Loucy (cell line): ENCODE data around the gene TLR9.

ENCODE experiments used
- H2AFZ ChIP-seq: fragments of 200-600 bp; sonication (generic); 2 replicates; pipeline ENCODE4 v1.6.0; 2016; ENCODE audit warnings: antibody characterized with exemption, mild to moderate bottlenecking, low read length, moderate library complexity
- H3F3A ChIP-seq: fragments of 200-600 bp; 2 replicates; pipeline ENCODE4 v1.6.0; 2016; ENCODE audit warnings: antibody characterized with exemption, low read depth, mild to moderate bottlenecking
- H3K27me3 ChIP-seq: fragments of 200-600 bp; sonication (generic); 2 replicates; pipeline ENCODE4 v1.6.1; 2014; ENCODE audit warnings: low read length, mild to moderate bottlenecking; ENCODE audit not compliant: insufficient read depth, poor library complexity, severe bottlenecking
- H3K36me3 ChIP-seq: fragments of 200-600 bp; sonication (generic); 2 replicates; pipeline ENCODE4 v1.6.1; 2016; ENCODE audit warnings: low read length; ENCODE audit not compliant: insufficient read depth
- H3K4me1 ChIP-seq: fragments of 200-600 bp; sonication (generic); 2 replicates; pipeline ENCODE4 v1.5.1; 2014; ENCODE audit warnings: low read length, mild to moderate bottlenecking; ENCODE audit not compliant: insufficient read depth, poor library complexity, severe bottlenecking
- H3K4me2 ChIP-seq: fragments of 200-600 bp; sonication (generic); 2 replicates; pipeline ENCODE4 v1.6.0; 2014; ENCODE audit warnings: antibody characterized with exemption, low read length, low read depth, mild to moderate bottlenecking; ENCODE audit not compliant: poor library complexity, severe bottlenecking
- H3K4me3 ChIP-seq: fragments of 200-600 bp; sonication (generic); 2 replicates; pipeline ENCODE4 v1.5.1; 2014; ENCODE audit warnings: low read length, mild to moderate bottlenecking, mixed read lengths; ENCODE audit not compliant: poor library complexity, severe bottlenecking
- H3K79me2 ChIP-seq: fragments of 200-600 bp; sonication (generic); 2 replicates; pipeline ENCODE4 v1.6.1; 2014; ENCODE audit warnings: low read length; ENCODE audit not compliant: insufficient read depth
- H3K9ac ChIP-seq: fragments of 200-600 bp; sonication (generic); 2 replicates; pipeline ENCODE4 v1.6.0; 2014; ENCODE audit warnings: mild to moderate bottlenecking, low read depth, low read length, moderate library complexity; ENCODE audit not compliant: poor library complexity, severe bottlenecking
- H3K9me2 ChIP-seq: fragments of 200-600 bp; sonication (generic); replicated peaks from 2 replicates; pipeline ENCODE4 v1.6.1; 2016; ENCODE audit warnings: low read depth, low read length, mixed read lengths
- H3K9me3 ChIP-seq: fragments of 200-600 bp; sonication (generic); 2 replicates; pipeline ENCODE4 v1.6.1; 2014; ENCODE audit warnings: mild to moderate bottlenecking, antibody characterized with exemption, low read length, low read depth; ENCODE audit not compliant: insufficient read depth
- H4K20me1 ChIP-seq: fragments of 200-600 bp; sonication (generic); 2 replicates; pipeline ENCODE4 v1.6.0; 2014; ENCODE audit warnings: antibody characterized with exemption, low read length, mild to moderate bottlenecking; ENCODE audit not compliant: insufficient read depth, poor library complexity, severe bottlenecking
- EZH2phosphoT487 ChIP-seq: fragments of 200-600 bp; IDR thresholded peaks from 2 replicates; pipeline ENCODE4 v1.6.1; 2018; ENCODE audit warnings: antibody characterized with exemption, mild to moderate bottlenecking, moderate library complexity, borderline replicate concordance
- TF ChIP-seq, protein P1 (sequence below): fragments of 200-600 bp; sonication (generic); conservative IDR thresholded peaks from 2 replicates; pipeline ENCODE4 v1.5.1; 2014; ENCODE audit warnings: mild to moderate bottlenecking, antibody characterized with exemption, low read length

Gene TLR9

GRCh38 chr3:52213005-52213404 is 12.4 kb downstream of the TLR9 start:
- Histone ChIP-seq H3K4me1 (peaks cover 18% of the 10 kb centered on the region), H3F3A (peaks cover 12% of the 10 kb centered on the region; the same call in 1 of the 2 replicates), H3K79me2 (peaks cover 3% of the 10 kb centered on the region), H3K9me2 (no peaks in the 10 kb centered on the region), H3K9me3 (no peaks in the 10 kb centered on the region), H3K27me3 (no peaks in the 10 kb centered on the region), H3K36me3 (peaks cover 75% of the 10 kb centered on the region), H3K4me2 (no peak overlapping the region), H2AFZ (no peak overlapping the region), H4K20me1 (no peaks in the 10 kb centered on the region), H3K9ac (no peak overlapping the region), H3K4me3 (no peak overlapping the region)
- no peak for TF ChIP-seq EZH2phosphoT487
- TF ChIP-seq, protein P1, sequence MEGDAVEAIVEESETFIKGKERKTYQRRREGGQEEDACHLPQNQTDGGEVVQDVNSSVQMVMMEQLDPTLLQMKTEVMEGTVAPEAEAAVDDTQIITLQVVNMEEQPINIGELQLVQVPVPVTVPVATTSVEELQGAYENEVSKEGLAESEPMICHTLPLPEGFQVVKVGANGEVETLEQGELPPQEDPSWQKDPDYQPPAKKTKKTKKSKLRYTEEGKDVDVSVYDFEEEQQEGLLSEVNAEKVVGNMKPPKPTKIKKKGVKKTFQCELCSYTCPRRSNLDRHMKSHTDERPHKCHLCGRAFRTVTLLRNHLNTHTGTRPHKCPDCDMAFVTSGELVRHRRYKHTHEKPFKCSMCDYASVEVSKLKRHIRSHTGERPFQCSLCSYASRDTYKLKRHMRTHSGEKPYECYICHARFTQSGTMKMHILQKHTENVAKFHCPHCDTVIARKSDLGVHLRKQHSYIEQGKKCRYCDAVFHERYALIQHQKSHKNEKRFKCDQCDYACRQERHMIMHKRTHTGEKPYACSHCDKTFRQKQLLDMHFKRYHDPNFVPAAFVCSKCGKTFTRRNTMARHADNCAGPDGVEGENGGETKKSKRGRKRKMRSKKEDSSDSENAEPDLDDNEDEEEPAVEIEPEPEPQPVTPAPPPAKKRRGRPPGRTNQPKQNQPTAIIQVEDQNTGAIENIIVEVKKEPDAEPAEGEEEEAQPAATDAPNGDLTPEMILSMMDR = no peak

DNA sequence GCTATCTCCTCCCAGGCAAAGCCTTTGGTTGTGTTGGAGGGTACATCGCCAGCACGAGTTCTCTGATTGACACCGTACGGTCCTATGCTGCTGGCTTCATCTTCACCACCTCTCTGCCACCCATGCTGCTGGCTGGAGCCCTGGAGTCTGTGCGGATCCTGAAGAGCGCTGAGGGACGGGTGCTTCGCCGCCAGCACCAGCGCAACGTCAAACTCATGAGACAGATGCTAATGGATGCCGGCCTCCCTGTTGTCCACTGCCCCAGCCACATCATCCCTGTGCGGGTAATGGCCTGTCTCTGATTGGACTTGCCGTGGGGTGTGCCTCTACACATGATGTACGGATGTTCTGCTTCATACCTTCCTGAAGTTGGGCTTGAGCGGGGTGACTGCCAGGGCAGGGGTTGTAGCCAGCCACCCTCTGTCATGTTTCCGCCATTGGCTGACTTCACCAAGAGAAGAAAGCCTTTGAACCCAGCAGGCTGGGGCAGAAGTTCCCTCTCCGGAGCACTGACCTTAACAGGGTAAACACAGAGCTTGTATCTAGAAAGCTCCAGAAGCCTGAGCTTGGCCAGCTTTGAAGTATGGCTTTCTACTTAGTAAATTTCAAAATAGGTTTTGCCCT is 14.1 kb downstream of the TLR9 start:
- peaks cover 3% of the 10 kb centered on the region; the same call in 1 of the 2 replicates for H3K79me2 ChIP-seq
- H3K36me3 ChIP-seq = peaks cover 87% of the 10 kb centered on the region
- peaks cover 2% of the 10 kb centered on the region for H3K4me1 ChIP-seq
- no peak overlapping the region for H3K4me2 ChIP-seq
- no peak overlapping the region for H3K9ac ChIP-seq
- no peaks in the 10 kb centered on the region for H4K20me1 ChIP-seq
- H2AFZ ChIP-seq = no peak overlapping the region
- no peak overlapping the region for H3K4me3 ChIP-seq
- no peaks in the 10 kb centered on the region for H3K9me3 ChIP-seq
- H3K9me2 ChIP-seq = no peaks in the 10 kb centered on the region
- TF ChIP-seq, protein P1 = no peak
- TF ChIP-seq EZH2phosphoT487 = no peak
- no peaks in the 10 kb centered on the region for H3F3A ChIP-seq
- H3K27me3 ChIP-seq = no peaks in the 10 kb centered on the region

- no peaks in the 10 kb centered on the region for H3K9me3 ChIP-seq
- no peaks in the 10 kb centered on the region for H3K27me3 ChIP-seq
- H3K4me1 ChIP-seq = no peaks in the 10 kb centered on the region
- H3K4me3 ChIP-seq = no peak overlapping the region
- H3K4me2 ChIP-seq = no peak overlapping the region
- no peak overlapping the region for H3K9ac ChIP-seq
- peaks cover 94% of the 10 kb centered on the region for H3K36me3 ChIP-seq
- no peak overlapping the region for H2AFZ ChIP-seq
- peaks cover 10% of the 10 kb centered on the region; the same call in 1 of the 2 replicates for H3K79me2 ChIP-seq
- no peaks in the 10 kb centered on the region for H3K9me2 ChIP-seq
- no peaks in the 10 kb centered on the region for H3F3A ChIP-seq
- no peaks in the 10 kb centered on the region for H4K20me1 ChIP-seq
- TF ChIP-seq EZH2phosphoT487 = no peak
- TF ChIP-seq, protein P1 = no peak
These were observed 14.8 kb downstream of the TLR9 start for GRCh38 chr3:52210550-52211046.
